OCI-LY1 (cell line): ENCODE results near the gene MARCHF6.

Experiments
- CTCF ChIP-seq: fragments of 200-600 bp; sonication (generic), shearing (Covaris generic); IDR thresholded peaks from 2 replicates; pipeline ENCODE4 v1.5.1; 2017; ENCODE audit warnings: mild to moderate bottlenecking, antibody characterized with exemption, low read length, moderate library complexity, mixed read lengths
- EZH2 ChIP-seq: fragments of 200-600 bp; sonication (generic), shearing (Covaris generic); IDR thresholded peaks from 2 replicates; pipeline ENCODE4 v1.8.0; 2017; ENCODE audit warnings: borderline replicate concordance, mixed run types, mild to moderate bottlenecking, antibody characterized with exemption, low read length, moderate library complexity, mixed read lengths

DNA sequence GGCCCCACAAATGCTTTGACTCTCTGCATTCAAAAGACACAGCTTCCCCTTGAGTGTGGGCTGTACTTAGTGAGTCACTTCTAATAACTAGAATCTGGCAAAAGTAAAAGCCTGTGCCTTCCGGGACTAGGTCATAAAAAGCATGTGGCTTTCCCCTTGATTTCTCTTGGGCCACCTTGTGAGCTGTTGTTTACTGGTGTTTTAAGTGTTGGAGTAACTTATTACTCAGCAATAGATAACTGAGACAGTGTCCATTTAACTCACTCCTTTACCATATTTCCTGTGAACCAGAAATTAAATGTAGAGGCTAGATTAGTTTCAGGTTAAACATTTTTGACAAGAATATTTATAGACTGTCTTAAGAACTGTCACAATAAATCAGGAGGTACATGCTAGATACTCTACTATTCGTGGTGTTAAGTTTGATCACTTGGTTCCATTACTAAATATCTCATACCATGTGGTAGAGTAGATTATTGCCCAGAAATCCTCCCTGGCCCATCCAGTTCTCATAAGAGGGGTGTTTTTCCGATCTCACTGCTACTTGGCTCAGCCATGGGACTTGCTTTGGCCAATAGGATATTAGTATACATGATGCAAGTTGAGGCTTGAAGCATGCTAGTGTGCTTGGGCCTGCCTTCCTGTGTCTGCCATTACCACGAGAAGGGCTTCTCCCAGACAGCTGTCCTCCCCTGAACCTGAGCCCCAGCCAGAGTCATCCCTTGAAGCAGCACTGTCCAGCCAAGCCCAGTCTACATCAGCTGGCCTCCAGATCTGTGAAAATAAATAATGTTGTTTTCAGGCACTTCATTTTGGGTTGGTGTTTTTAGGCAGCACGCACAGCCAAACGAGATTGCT, 35.4 kb upstream of the MARCHF6 start:
- TF ChIP-seq CTCF (no peak), EZH2 (no peak)
